Activated naive CD4-positive, alpha-beta T cell (primary cell): Measurements from ENCODE around the gene EXOC3.
"Not testable (repeated sequence)": the region's sequence is repeated elsewhere in the genome, so short reads cannot be mapped to it uniquely, and the experiment has no call there.

Experiments used
- DNase-seq, 4 experiments: peaks; one replicate each; lab custom pipeline; 2025; lab: John Stamatoyannopoulos, UW

The EXOC3 gene

GRCh38 chr5:502325-503079 lies 59.5 kb downstream of the EXOC3 start:
- no peak for DNase-seq

GRCh38 chr5:504326-505154 lies 61.6 kb downstream of the EXOC3 start:
- DNase-seq = no peak

GRCh38 chr5:505951-506525 lies 63.1 kb downstream of the EXOC3 start:
- DNase-seq = no peak

- DNase-seq = not testable (repeated sequence)
These were observed 65.1 kb downstream of the EXOC3 start for GRCh38 chr5:507986-508575.

- DNase-seq = no peak
These were observed 66.7 kb downstream of the EXOC3 start for GRCh38 chr5:509611-510185.

- no peak for DNase-seq
These were observed 67.5 kb downstream of the EXOC3 start for GRCh38 chr5:510521-510920.

- DNase-seq = no peak
These were observed 68.5 kb downstream of the EXOC3 start for GRCh38 chr5:511476-511875.

GRCh38 chr5:513216-514100 lies 70.5 kb downstream of the EXOC3 start:
- no peak for DNase-seq

- no peak for DNase-seq
These were observed 71.1 kb downstream of the EXOC3 start for GRCh38 chr5:514101-514485.

- DNase-seq = no peak
These were observed 71.7 kb downstream of the EXOC3 start for GRCh38 chr5:514673-515072.

GRCh38 chr5:515273-515836 lies 72.4 kb downstream of the EXOC3 start:
- DNase-seq = no peak

GRCh38 chr5:516338-516925 lies 73.5 kb downstream of the EXOC3 start:
- DNase-seq = no peak
